Kidney epithelial cell (primary cell): ENCODE results near the gene GPR139. TPM values are rescaled to one million over a fixed set of nuclear protein-coding genes. Genes with fewer than 3 reads are reported as not detected.

ENCODE experiments used
- DNase-seq: peaks from one replicate; pipeline ENCODE4 v3.0.0-alpha.2; 2010; ENCODE audit warnings: low read depth
- H3K27me3 ChIP-seq: 2 replicates; pipeline ENCODE4 v1.6.0; 2011; ENCODE audit warnings: low read length; ENCODE audit not compliant: control insufficient read depth, insufficient read depth
- H3K36me3 ChIP-seq: 2 replicates; pipeline ENCODE4 v1.5.1; 2011; ENCODE audit warnings: low read length; ENCODE audit not compliant: control insufficient read depth, insufficient read depth
- H3K4me3 ChIP-seq: 2 replicates; pipeline ENCODE4 v1.5.1; 2011; ENCODE audit warnings: low read depth, mild to moderate bottlenecking, control low read depth, low read length
- CTCF ChIP-seq: IDR thresholded peaks from 2 replicates; pipeline ENCODE4 v1.5.1; 2011; ENCODE audit warnings: mild to moderate bottlenecking, moderate library complexity, low read length, control low read depth, inconsistent platforms; ENCODE audit not compliant: insufficient read depth, poor library complexity, severe bottlenecking
- total RNA-seq: library from RNA; depleted of rRNA; stranded (reverse); fragments of >200 nt; gene quantifications from 2 replicates; pipeline ENCODE4 v1.2.3, GENCODE V29; 2015

Gene GPR139
- total RNA-seq, 1 donor from 2014 or later: not detected

DNA sequence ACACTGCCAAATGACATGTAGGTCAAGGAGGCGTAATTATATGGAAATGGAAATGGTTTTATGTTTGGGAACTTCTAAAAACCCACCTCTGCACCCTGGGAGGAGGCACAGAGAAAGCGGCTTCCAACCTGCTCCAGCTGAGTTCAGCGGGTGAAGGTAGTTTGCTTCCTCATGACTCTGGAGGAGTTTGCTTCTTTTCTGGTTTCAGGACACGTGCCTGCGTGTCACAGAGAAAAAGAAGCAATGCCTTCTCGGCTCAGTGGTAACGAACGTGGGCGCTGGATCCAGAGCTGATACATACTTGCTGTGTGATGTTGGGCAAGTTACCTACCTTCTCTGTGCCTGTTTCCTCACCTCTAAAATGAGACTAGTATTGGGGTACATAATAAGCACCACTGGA is 22.1 kb downstream of the GPR139 start:
- no peak for DNase-seq
- no peaks in the 10 kb centered on the region for H3K36me3 ChIP-seq
- H3K4me3 ChIP-seq: no peak overlapping the region
- H3K27me3 ChIP-seq: no peaks in the 10 kb centered on the region
- TF ChIP-seq CTCF: no peak

- no peaks in the 10 kb centered on the region for H3K27me3 ChIP-seq
- no peak for TF ChIP-seq CTCF
Measured at GRCh38 chr16:20051147-20051546, 22.5 kb downstream of the GPR139 start.

GRCh38 chr16:20049831-20050230 is 23.9 kb downstream of the GPR139 start:
- H3K4me3 ChIP-seq: no peak overlapping the region
- TF ChIP-seq CTCF: no peak
- no peaks in the 10 kb centered on the region for H3K27me3 ChIP-seq
- DNase-seq: no peak
- no peaks in the 10 kb centered on the region for H3K36me3 ChIP-seq

More at GRCh38 chr16:20051147-20051546, 22.5 kb downstream of the GPR139 start:
- no peaks in the 10 kb centered on the region for H3K36me3 ChIP-seq
- H3K4me3 ChIP-seq: no peak overlapping the region
- DNase-seq: no peak

DNA sequence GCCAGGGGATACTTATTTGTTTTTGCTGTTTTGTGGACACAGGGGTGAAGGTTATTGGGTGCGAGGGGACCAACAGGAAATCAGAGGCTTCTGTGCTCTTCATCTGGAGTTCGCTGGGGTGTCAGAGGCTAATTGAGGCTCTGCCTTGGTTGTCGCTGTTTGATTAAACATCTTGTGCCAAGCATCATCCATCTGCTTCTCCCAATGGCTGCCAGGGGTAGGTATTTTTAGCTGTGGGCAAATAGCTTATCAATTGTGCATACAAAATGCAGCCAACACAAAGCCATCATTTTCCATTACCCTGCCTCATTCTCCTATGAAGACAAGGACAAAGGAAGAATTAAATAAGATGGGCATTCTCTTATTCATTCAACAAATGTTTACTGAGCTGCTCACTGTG is 27.8 kb downstream of the GPR139 start:
- no peak for TF ChIP-seq CTCF
- Histone ChIP-seq H3K27me3 (no peaks in the 10 kb centered on the region), H3K4me3 (no peak overlapping the region), H3K36me3 (no peaks in the 10 kb centered on the region)
- no peak for DNase-seq

- TF ChIP-seq CTCF: no peak
- Histone ChIP-seq H3K4me3 (no peak overlapping the region), H3K36me3 (no peaks in the 10 kb centered on the region), H3K27me3 (no peaks in the 10 kb centered on the region)
- DNase-seq: no peak
Measured at GRCh38 chr16:20042848-20043247, 30.8 kb downstream of the GPR139 start.

DNA sequence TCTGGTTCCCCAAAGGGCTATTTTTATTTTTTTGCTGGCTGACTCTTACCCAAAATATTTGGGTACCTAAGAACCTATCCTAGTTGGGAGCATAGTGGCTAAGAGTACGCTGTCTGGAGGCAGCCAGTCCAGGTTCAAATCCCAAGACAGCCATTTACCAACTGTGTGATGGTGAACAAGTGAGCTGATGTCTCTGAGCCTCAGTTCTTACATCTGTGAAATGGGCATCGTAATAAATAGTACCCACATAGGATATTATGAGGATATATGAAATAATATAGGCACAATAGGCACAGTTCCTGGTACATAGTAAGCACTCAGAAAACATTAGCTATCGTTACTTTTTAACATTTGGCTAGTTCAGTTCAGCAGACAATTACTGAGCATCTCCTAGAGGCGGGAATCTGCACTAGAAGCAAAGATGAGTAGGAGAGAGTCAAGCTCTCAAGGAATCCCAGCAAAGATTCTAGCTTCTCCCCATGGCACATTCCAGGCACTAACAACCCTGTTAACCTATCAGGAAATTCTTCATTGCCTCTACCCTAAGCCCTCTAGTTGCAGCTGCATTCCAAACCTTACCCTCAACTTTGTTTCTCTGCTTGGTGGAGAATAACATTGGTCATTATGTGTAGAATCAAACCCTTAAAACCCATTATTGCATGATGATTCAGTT is 31.6 kb downstream of the GPR139 start:
- H3K27me3 ChIP-seq: no peaks in the 10 kb centered on the region
- TF ChIP-seq CTCF: no peak
- no peaks in the 10 kb centered on the region for H3K36me3 ChIP-seq
- no peak for DNase-seq
- H3K4me3 ChIP-seq: no peak overlapping the region
